OCI-LY1 (cell line): ENCODE measurements around the gene LPAR1.

ENCODE experiments used
- EZH2 ChIP-seq: fragments of 200-600 bp; sonication (generic), shearing (Covaris generic); IDR thresholded peaks from 2 replicates; pipeline ENCODE4 v1.8.0; 2017; ENCODE audit warnings: borderline replicate concordance, mixed run types, mild to moderate bottlenecking, antibody characterized with exemption, low read length, moderate library complexity, mixed read lengths
- TF ChIP-seq, protein P1 (sequence below): fragments of 200-600 bp; sonication (generic), shearing (Covaris generic); IDR thresholded peaks from 2 replicates; pipeline ENCODE4 v1.5.1; 2017; ENCODE audit warnings: mild to moderate bottlenecking, antibody characterized with exemption, low read length, moderate library complexity, mixed read lengths

- TF ChIP-seq, protein P1, sequence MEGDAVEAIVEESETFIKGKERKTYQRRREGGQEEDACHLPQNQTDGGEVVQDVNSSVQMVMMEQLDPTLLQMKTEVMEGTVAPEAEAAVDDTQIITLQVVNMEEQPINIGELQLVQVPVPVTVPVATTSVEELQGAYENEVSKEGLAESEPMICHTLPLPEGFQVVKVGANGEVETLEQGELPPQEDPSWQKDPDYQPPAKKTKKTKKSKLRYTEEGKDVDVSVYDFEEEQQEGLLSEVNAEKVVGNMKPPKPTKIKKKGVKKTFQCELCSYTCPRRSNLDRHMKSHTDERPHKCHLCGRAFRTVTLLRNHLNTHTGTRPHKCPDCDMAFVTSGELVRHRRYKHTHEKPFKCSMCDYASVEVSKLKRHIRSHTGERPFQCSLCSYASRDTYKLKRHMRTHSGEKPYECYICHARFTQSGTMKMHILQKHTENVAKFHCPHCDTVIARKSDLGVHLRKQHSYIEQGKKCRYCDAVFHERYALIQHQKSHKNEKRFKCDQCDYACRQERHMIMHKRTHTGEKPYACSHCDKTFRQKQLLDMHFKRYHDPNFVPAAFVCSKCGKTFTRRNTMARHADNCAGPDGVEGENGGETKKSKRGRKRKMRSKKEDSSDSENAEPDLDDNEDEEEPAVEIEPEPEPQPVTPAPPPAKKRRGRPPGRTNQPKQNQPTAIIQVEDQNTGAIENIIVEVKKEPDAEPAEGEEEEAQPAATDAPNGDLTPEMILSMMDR: no peak
- TF ChIP-seq EZH2: no peak
These were observed 30.1 kb upstream of the LPAR1 start for GRCh38 chr9:111068383-111068730.
